ENCODE results near the gene KIAA1671.

- TF ChIP-seq, protein P1, sequence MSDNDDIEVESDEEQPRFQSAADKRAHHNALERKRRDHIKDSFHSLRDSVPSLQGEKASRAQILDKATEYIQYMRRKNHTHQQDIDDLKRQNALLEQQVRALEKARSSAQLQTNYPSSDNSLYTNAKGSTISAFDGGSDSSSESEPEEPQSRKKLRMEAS (CRISPR knock-in tag; IDR thresholded peaks at IDR 0.05) = no peak
- TF ChIP-seq, protein P2, sequence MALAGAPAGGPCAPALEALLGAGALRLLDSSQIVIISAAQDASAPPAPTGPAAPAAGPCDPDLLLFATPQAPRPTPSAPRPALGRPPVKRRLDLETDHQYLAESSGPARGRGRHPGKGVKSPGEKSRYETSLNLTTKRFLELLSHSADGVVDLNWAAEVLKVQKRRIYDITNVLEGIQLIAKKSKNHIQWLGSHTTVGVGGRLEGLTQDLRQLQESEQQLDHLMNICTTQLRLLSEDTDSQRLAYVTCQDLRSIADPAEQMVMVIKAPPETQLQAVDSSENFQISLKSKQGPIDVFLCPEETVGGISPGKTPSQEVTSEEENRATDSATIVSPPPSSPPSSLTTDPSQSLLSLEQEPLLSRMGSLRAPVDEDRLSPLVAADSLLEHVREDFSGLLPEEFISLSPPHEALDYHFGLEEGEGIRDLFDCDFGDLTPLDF (CRISPR knock-in tag; IDR thresholded peaks at IDR 0.05) = no peak
- TF ChIP-seq, protein P3, sequence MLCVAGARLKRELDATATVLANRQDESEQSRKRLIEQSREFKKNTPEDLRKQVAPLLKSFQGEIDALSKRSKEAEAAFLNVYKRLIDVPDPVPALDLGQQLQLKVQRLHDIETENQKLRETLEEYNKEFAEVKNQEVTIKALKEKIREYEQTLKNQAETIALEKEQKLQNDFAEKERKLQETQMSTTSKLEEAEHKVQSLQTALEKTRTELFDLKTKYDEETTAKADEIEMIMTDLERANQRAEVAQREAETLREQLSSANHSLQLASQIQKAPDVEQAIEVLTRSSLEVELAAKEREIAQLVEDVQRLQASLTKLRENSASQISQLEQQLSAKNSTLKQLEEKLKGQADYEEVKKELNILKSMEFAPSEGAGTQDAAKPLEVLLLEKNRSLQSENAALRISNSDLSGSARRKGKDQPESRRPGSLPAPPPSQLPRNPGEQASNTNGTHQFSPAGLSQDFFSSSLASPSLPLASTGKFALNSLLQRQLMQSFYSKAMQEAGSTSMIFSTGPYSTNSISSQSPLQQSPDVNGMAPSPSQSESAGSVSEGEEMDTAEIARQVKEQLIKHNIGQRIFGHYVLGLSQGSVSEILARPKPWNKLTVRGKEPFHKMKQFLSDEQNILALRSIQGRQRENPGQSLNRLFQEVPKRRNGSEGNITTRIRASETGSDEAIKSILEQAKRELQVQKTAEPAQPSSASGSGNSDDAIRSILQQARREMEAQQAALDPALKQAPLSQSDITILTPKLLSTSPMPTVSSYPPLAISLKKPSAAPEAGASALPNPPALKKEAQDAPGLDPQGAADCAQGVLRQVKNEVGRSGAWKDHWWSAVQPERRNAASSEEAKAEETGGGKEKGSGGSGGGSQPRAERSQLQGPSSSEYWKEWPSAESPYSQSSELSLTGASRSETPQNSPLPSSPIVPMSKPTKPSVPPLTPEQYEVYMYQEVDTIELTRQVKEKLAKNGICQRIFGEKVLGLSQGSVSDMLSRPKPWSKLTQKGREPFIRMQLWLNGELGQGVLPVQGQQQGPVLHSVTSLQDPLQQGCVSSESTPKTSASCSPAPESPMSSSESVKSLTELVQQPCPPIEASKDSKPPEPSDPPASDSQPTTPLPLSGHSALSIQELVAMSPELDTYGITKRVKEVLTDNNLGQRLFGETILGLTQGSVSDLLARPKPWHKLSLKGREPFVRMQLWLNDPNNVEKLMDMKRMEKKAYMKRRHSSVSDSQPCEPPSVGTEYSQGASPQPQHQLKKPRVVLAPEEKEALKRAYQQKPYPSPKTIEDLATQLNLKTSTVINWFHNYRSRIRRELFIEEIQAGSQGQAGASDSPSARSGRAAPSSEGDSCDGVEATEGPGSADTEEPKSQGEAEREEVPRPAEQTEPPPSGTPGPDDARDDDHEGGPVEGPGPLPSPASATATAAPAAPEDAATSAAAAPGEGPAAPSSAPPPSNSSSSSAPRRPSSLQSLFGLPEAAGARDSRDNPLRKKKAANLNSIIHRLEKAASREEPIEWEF (CRISPR knock-in tag; IDR thresholded peaks at IDR 0.05) = no peak
- TF ChIP-seq TFAP4 (CRISPR knock-in tag; IDR thresholded peaks at IDR 0.05; ENCODE audit: borderline replicate concordance) (no peak), ZNF282 (CRISPR knock-in tag; IDR thresholded peaks at IDR 0.05) (no peak), RAD21 (CRISPR knock-in tag; conservative IDR thresholded peaks at IDR 0.05 in 1 of 2, IDR thresholded peaks at IDR 0.05 in 1 of 2) (no peak), NFYB (IDR thresholded peaks at IDR 0.05; ENCODE audit: extremely low read depth, insufficient read length) (no peak), POLR3G (IDR thresholded peaks at IDR 0.05; ENCODE audit: extremely low read depth, insufficient read length, insufficient replicate concordance) (no peak), FOS (IDR thresholded peaks at IDR 0.05; ENCODE audit: extremely low read depth, insufficient read length) (no peak), RCOR1 (IDR thresholded peaks at IDR 0.05; ENCODE audit: borderline replicate concordance in 1 of 2, low read depth in 2 of 2, low read length in 2 of 2) (no peak), POLR2A (conservative IDR thresholded peaks at IDR 0.05) (no peak), JUND (IDR thresholded peaks at IDR 0.05; ENCODE audit: borderline replicate concordance, low read depth, low read length) (no peak), JUND (tag; IDR thresholded peaks at IDR 0.05; ENCODE audit: borderline replicate concordance, low read depth, low read length) (no peak), CEBPB (tag; IDR thresholded peaks at IDR 0.05) (no peak)
These were observed 254.5 kb downstream of the KIAA1671 start for GRCh38 chr22:25206998-25207397.
